Lower leg skin (tissue), 3 donors: ENCODE measurements around the gene UBTD1.

Experiments
- POLR2A ChIP-seq, 2 donors: fragments of 450-650 bp; IDR thresholded peaks; one replicate each; pipeline ENCODE4 v1.6.1; 2016 to 2017; ENCODE audit warnings: antibody characterized with exemption in 2 of 2, mild to moderate bottlenecking in 1 of 2, moderate library complexity in 1 of 2
- TF ChIP-seq, protein P1 (sequence below), 3 donors: fragments of 450-650 bp; IDR thresholded peaks; one replicate each; pipeline ENCODE4 v1.5.1; 2016; ENCODE audit warnings: antibody characterized with exemption in 3 of 3, mild to moderate bottlenecking in 3 of 3, moderate library complexity in 2 of 3

DNA sequence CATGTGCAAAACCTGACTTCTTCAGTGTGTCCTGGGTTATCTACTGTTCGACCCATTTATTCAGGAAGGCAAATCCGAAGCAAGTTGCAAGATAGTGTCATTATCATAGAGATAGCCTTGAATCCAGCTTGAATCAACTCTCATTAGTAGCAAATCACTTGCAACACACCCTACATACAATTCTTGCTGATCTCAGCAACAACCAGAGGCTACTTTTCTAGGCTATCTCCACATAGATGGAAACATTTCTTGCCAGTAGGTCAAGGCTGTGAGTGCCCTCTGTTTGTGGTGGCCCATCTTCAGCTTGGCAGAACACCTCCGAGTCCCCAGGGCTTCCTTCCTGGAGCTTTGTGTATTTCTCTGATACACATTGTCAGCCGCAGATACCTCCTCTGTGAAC, 12.0 kb downstream of the UBTD1 start:
- TF ChIP-seq, protein P1, sequence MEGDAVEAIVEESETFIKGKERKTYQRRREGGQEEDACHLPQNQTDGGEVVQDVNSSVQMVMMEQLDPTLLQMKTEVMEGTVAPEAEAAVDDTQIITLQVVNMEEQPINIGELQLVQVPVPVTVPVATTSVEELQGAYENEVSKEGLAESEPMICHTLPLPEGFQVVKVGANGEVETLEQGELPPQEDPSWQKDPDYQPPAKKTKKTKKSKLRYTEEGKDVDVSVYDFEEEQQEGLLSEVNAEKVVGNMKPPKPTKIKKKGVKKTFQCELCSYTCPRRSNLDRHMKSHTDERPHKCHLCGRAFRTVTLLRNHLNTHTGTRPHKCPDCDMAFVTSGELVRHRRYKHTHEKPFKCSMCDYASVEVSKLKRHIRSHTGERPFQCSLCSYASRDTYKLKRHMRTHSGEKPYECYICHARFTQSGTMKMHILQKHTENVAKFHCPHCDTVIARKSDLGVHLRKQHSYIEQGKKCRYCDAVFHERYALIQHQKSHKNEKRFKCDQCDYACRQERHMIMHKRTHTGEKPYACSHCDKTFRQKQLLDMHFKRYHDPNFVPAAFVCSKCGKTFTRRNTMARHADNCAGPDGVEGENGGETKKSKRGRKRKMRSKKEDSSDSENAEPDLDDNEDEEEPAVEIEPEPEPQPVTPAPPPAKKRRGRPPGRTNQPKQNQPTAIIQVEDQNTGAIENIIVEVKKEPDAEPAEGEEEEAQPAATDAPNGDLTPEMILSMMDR (IDR thresholded peaks at IDR 0.05) = no peak
- no peak for TF ChIP-seq POLR2A (IDR thresholded peaks at IDR 0.05)
